Spleen (tissue), 11 donors: ENCODE data around the gene UBE2V1. TPM values are rescaled to one million over a fixed set of nuclear protein-coding genes. Genes with fewer than 3 reads are reported as not detected.
"Not testable (repeated sequence)": the region's sequence is repeated elsewhere in the genome, so short reads cannot be mapped to it uniquely, and the experiment has no call there.

Source experiments
- DNase-seq: peaks from one replicate; pipeline ENCODE4 v3.0.0-alpha.2; 2020
- H3K27ac ChIP-seq, 8 donors: fragments of 200-600 bp; sonication (generic) in 7 of 8; 1 replicate in 4 of 8; 2 replicates in 4 of 8; pipeline versions ENCODE4 v1.5.0 to v1.8.0; 2016 to 2021; ENCODE audit warnings: inconsistent platforms in 4 of 8, mild to moderate bottlenecking in 4 of 8, moderate library complexity in 1 of 8
- H3K27me3 ChIP-seq, 7 donors: fragments of 200-600 bp; sonication (generic) in 6 of 7; replicated peaks in 1 of 7; 1 replicate in 4 of 7; 2 replicates in 3 of 7; pipeline versions ENCODE4 v1.5.0 to v1.8.0; 2016 to 2021; ENCODE audit warnings: inconsistent platforms in 3 of 7, mild to moderate bottlenecking in 1 of 7
- H3K36me3 ChIP-seq, 6 donors: fragments of 200-600 bp; sonication (generic) in 5 of 6; 1 replicate in 4 of 6; 2 replicates in 2 of 6; pipeline versions ENCODE4 v1.5.0 to v1.8.0; 2016 to 2021; ENCODE audit warnings: inconsistent platforms in 2 of 6
- H3K4me1 ChIP-seq, 6 donors: fragments of 200-600 bp; sonication (generic) in 5 of 6; 1 replicate in 3 of 6; 2 replicates in 3 of 6; pipeline versions ENCODE4 v1.5.0 to v1.8.0; 2016 to 2021; ENCODE audit warnings: inconsistent platforms in 3 of 6
- H3K4me3 ChIP-seq, 8 donors: fragments of 200-600 bp; sonication (generic) in 7 of 8; 1 replicate in 4 of 8; 2 replicates in 4 of 8; pipeline versions ENCODE4 v1.5.0 to v1.8.0; 2016 to 2021; ENCODE audit warnings: inconsistent platforms in 4 of 8, mild to moderate bottlenecking in 4 of 8, moderate library complexity in 2 of 8
- H3K9me3 ChIP-seq, 8 donors: fragments of 200-600 bp; sonication (generic) in 7 of 8; 1 replicate in 4 of 8; 2 replicates in 4 of 8; pipeline versions ENCODE4 v1.5.0 to v1.8.0; 2016 to 2021; ENCODE audit warnings: inconsistent platforms in 4 of 8
- CTCF ChIP-seq, 11 experiments: fragments of 200-600 bp in 7 of 11; fragments of 450-650 bp in 4 of 11; sonication (generic) in 4 of 11; IDR thresholded peaks in 8 of 11; conservative IDR thresholded peaks in 3 of 11; 1 replicate in 7 of 11; 2 replicates in 4 of 11; pipeline versions ENCODE4 v1.4.0 to v1.8.0; 2016 to 2021; ENCODE audit warnings: antibody characterized with exemption in 11 of 11, inconsistent platforms in 4 of 11, mild to moderate bottlenecking in 1 of 11
- POLR2A ChIP-seq, 3 donors: fragments of 450-650 bp; IDR thresholded peaks; one replicate each; pipeline ENCODE4 v1.5.1; 2017; ENCODE audit warnings: antibody characterized with exemption in 3 of 3, mild to moderate bottlenecking in 1 of 3
- POLR2AphosphoS5 ChIP-seq, 3 donors: sonication (generic); formaldehyde crosslinking; IDR thresholded peaks; one replicate each; pipeline ENCODE4 v1.5.1; 2017; ENCODE audit warnings: antibody characterized with exemption in 3 of 3
- WGBS, 5 donors: extraction: QIAGEN DNeasy Blood & Tissue Kit in 3 of 5; methylation state at CpG; one replicate each; pipeline versions ENCODE4 v1.1.5 to v1.1.7; 2013 to 2018; 5-methylcytosine and 5-hydroxymethylcytosine counted together
- intact Hi-C: fragments of 100-400 bp; cut with DNase I; formaldehyde crosslinking; loops from one replicate; pipeline ENCODE4 v1.15.0; 2023; ENCODE audit warnings: low total_unique reads
- polyA plus RNA-seq, 3 donors: library from polyadenylated mRNA; stranded (reverse); fragments of 200-250 nt; gene quantifications; one replicate each; pipeline ENCODE4 v1.2.1, GENCODE V29; 2013
- total RNA-seq, 7 donors: library from RNA; depleted of rRNA in 3 of 7; stranded (reverse); fragments of >200 nt in 3 of 7; fragmentation: NEBNext Ultra II Directional in 4 of 7; extraction: Animal tissue kit (Norgen Biotek cat#: 25700) in 4 of 7; gene quantifications; one replicate each; pipeline versions ENCODE4 v1.1.0 to v1.2.1, GENCODE V29; 2016 to 2021
- donor health status: healthy with polysubstance abuse.
- donor health status: DM: no; HTN: no; CAD: no; lungs with moderate emphysema.
- donor health status: DM: no; HTN: no; CAD: no.
- donor health status: Bipolar disorder and iron deficiency.
- donor health status: healthy.
- donor health status: DM: no; HTN: no; CAD: no.
- donor health status: DM: yes; HTN: yes; CAD: no.

Gene UBE2V1
- total and polyA plus RNA-seq, 10 donors: 62.3 to 140 (median 122) TPM

GRCh38 chr20:50138479-50139393, 25.8 kb upstream of the UBE2V1 start:
- Histone ChIP-seq H3K4me3 (no peak overlapping the region), H3K9me3 (no peaks in the 10 kb centered on the region), H3K36me3 (peaks cover 2 to 99% (median 26%) of the 10 kb centered on the region in 6 donors), H3K27me3 (no peaks in the 10 kb centered on the region), H3K27ac (peak overlapping the region in 7 of 8 donors; percentile 13 to 72 (median 63)), H3K4me1 (peaks cover 19 to 83% (median 58%) of the 10 kb centered on the region in 6 donors)
- intact Hi-C loops: no loop called here
- DNase-seq: no peak
- TF ChIP-seq POLR2AphosphoS5 (IDR thresholded peaks at IDR 0.05) (peak; percentile 29 to 37 (median 32)), CTCF (IDR thresholded peaks at IDR 0.05 in 8 of 11, conservative IDR thresholded peaks at IDR 0.05 in 3 of 11) (no peak)
- WGBS, 5 donors: 68 to 80% (median 73%) methylated on average over 15 to 29 of the region's 29 CpGs

- Histone ChIP-seq H3K4me1 (peaks cover 17 to 83% (median 57%) of the 10 kb centered on the region in 6 donors), H3K36me3 (peaks cover 2 to 99% (median 25%) of the 10 kb centered on the region in 6 donors), H3K27me3 (no peaks in the 10 kb centered on the region), H3K27ac (peak overlapping the region in 6 of 8 donors; percentile 13 to 72 (median 64)), H3K4me3 (no peak overlapping the region), H3K9me3 (no peaks in the 10 kb centered on the region)
- DNase-seq: no peak
- TF ChIP-seq POLR2A (IDR thresholded peaks at IDR 0.05) (no peak), POLR2AphosphoS5 (IDR thresholded peaks at IDR 0.05) (no peak), CTCF (IDR thresholded peaks at IDR 0.05 in 8 of 11, conservative IDR thresholded peaks at IDR 0.05 in 3 of 11) (no peak)
- intact Hi-C loops: no loop called here
- WGBS, 5 donors: 70 to 81% (median 80%) methylated on average over 5 of the region's 5 CpGs
Observed at GRCh38 chr20:50138120-50138478, 25.1 kb upstream of the UBE2V1 start.

GRCh38 chr20:50137702-50138101, 24.8 kb upstream of the UBE2V1 start:
- H3K9me3 ChIP-seq, H3K27me3 ChIP-seq, intact Hi-C loops, DNase-seq, H3K4me3 ChIP-seq: not testable (repeated sequence)
- H3K27ac ChIP-seq: peak overlapping the region in 6 of 8 donors; percentile 6 to 72 (median 64)
- WGBS, 5 donors: 87 to 94% (median 91%) methylated on average over 13 of the region's 13 CpGs
- TF ChIP-seq POLR2AphosphoS5 (IDR thresholded peaks at IDR 0.05): peak in 2 of 3 donors; percentile 6 to 9
- H3K36me3 ChIP-seq: peaks cover 2 to 99% (median 23%) of the 10 kb centered on the region in 6 donors
- H3K4me1 ChIP-seq: peaks cover 14 to 80% (median 53%) of the 10 kb centered on the region in 6 donors

- Histone ChIP-seq H3K4me1 (peaks cover 14 to 73% (median 49%) of the 10 kb centered on the region in 6 donors), H3K36me3 (peaks cover 0 to 99% (median 17%) of the 10 kb centered on the region in 6 donors), H3K27me3 (no peaks in the 10 kb centered on the region), H3K4me3 (no peak overlapping the region), H3K9me3 (no peaks in the 10 kb centered on the region), H3K27ac (peak overlapping the region in 6 of 8 donors; percentile 6 to 72 (median 64))
- 92 to 96% (median 94%) methylated on average over 13 to 15 of the region's 15 CpGs for WGBS, 5 donors
- intact Hi-C loops: no loop called here
- DNase-seq: no peak
- no peak for TF ChIP-seq CTCF (IDR thresholded peaks at IDR 0.05 in 8 of 11, conservative IDR thresholded peaks at IDR 0.05 in 3 of 11)
- no peak for TF ChIP-seq POLR2A (IDR thresholded peaks at IDR 0.05)
- TF ChIP-seq POLR2AphosphoS5 (IDR thresholded peaks at IDR 0.05): no peak
Observed at GRCh38 chr20:50136822-50137599, 24.1 kb upstream of the UBE2V1 start.

GRCh38 chr20:50135157-50135556, 22.2 kb upstream of the UBE2V1 start:
- H3K36me3 ChIP-seq: peaks cover 0 to 99% (median 17%) of the 10 kb centered on the region in 6 donors
- H3K27me3 ChIP-seq, H3K9me3 ChIP-seq, intact Hi-C loops, H3K4me3 ChIP-seq, H3K27ac ChIP-seq, DNase-seq: not testable (repeated sequence)
- 93 to 97% (median 96%) methylated on average over 6 to 7 of the region's 7 CpGs for WGBS, 5 donors
- peaks cover 13 to 55% (median 35%) of the 10 kb centered on the region in 6 donors for H3K4me1 ChIP-seq
